Forelimb muscle (tissue), 1 donor: ENCODE results near the gene STX2. TPM values are rescaled to one million over a fixed set of nuclear protein-coding genes. Genes with fewer than 3 reads are reported as not detected.

Experiments
- polyA plus RNA-seq: library from polyadenylated mRNA; unstranded; fragments of 120-200 nt; gene quantifications from one replicate; pipeline ENCODE4 v1.2.1, GENCODE V29; 2013; ENCODE audit not compliant: insufficient read length

Gene STX2
- polyA plus RNA-seq, 1 donor: 14.6 TPM

Other genes starting within 250 kb of the STX2 start
- 1.0 TPM for gene RIMBP2, start 123.0 kb downstream of the STX2 start, polyA plus RNA-seq
- 380 TPM for gene RAN, start 32.8 kb upstream of the STX2 start, polyA plus RNA-seq
- gene ADGRD1, start 114.7 kb upstream of the STX2 start, polyA plus RNA-seq: 9.5 TPM